HG03196 (cell line): ENCODE data around the gene PARS2.
A peak's percentile ranks its signal among the peaks of the same experiment; 100 is the strongest.
"Not testable (repeated sequence)": the region's sequence is repeated elsewhere in the genome, so short reads cannot be mapped to it uniquely, and the experiment has no call there.

Experiments used
- ATAC-seq: cut with Tn5 transposase; IDR thresholded peaks from one replicate; pipeline ENCODE4 v1.9.1; 2021; ENCODE audit not compliant: unreplicated experiment

The PARS2 gene

DNA sequence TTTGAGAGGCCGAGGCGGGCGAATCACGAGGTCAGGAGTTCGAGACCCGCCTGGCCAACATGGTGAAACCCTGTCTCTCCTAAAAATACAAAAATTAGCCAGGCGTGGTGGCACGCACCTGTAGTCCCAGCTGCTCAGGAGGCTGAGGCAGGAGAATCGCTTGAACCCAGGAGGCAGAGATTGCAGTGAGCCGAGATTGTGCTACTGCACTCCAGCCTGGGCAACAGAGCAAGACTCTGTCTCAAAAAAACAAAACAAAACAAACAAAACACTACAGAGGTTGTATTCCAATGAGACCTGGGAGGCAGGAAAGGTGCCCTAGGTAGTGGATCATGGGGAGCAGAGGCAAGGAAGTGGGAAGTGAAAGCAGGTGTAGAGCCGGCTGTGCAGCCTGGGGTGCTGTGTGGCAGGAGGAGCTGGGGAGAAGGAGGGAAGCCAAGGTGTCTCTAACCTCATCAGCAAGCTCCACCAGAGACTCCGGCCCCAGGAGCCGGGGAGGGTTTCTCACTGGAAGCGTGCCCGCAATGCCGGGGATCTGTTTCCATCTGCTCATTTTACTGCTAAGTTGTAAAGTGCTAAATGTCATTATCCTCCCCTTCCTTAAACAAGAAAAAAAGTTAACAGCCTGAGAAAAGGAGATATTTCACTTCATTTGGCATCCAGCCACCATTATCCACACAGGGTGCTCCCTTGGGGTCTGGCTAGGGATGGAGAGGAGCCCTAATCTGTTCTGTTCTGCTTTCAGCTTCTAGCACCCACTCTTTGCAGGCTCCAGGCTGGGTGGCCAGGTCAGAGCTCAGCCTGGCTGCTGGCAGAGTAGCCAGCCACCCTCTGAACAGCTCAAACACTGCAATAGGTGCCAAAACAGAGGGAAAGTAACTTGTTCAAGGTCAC, 11.8 kb upstream of the PARS2 start:
- not testable (repeated sequence) for ATAC-seq

DNA sequence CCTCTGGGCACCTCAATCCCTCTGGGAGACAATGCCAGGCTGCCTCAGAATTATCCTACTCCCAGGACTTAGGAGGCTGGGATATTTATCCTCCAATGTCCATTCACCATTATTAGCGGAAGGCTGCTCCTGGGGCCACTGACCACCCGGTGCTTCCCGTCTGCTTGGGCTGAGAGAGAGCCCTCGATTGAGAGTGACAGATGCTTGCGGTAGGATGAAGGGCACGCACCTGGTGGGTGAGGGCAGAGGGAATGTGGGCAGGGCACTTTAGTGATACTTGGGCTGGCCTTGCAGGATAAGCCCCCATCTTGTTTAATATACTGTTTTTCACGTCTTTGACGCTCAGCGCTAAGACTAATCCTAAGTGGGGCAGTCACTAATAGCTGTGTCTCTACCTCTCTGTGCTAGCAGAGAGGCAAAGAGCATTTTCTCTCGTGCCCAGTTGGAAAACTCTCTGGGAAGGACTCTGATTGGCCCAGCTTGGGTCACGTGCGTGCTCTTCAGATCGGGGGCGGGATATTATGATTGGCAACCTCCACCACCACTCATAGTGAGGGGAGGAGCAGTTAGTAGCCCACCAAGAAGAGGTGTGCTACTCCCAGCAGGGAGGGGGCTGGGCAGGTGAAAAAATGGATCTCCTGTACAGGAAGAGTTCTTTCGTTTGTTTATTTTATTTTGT, 10.6 kb upstream of the PARS2 start:
- ATAC-seq = no peak

DNA sequence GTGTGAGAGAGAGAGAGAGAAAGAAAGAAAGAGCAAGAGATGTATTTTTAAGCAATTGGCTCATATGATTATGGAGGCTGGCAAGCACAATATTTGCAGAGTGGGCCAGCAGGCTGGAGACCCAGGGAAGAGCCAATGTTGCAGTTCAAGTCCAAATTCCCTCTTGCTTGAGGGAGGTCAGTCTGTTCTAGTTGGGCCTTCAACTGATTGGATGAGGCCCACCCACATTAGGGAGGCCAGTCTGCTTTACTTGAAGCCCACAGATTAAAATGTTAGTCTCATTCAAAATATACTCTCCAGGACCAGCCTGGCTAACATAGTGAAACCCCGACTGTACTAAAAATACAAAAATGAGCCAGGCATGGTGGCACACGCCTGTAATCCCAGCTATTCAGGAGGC, 8.6 kb upstream of the PARS2 start:
- no peak for ATAC-seq

DNA sequence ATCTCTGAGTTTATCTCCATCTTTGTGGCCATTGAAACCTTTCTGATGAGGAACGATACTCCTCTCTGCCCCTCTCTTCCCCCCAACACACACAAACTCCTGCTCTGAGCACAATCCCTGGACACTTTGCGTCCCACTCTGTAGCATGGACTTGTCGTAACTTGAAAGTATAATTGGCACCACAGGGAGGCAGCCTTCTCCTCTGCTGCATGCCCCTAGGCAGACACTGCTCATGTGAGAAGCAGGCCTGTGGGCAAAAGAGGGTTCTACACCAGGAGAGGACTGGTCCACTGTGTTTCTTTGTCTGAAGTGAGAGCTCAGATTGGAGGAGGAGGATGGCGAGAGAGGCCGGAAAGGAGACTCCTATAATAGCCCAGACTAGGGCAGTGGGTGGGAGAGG, 3.8 kb upstream of the PARS2 start:
- ATAC-seq = no peak

DNA sequence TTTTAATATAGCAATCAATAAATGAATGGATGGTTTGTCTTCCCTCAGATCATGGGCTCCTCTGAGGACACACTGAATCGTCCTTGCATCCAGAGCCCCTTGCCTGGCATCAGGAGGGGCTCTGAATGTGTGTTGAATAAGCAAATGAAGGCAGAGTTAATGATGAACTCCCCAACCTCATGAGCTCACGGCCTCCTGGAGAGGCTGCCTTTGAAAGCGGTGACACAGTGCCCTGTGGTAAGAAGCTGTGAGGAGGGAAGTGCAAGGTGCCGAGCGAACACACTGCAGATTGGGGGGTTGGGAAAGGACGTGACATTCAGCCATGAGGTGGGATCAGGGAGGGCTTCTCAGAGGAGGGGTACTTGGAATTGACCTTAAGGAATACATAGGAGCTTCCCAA, 3.2 kb upstream of the PARS2 start:
- ATAC-seq = no peak

DNA sequence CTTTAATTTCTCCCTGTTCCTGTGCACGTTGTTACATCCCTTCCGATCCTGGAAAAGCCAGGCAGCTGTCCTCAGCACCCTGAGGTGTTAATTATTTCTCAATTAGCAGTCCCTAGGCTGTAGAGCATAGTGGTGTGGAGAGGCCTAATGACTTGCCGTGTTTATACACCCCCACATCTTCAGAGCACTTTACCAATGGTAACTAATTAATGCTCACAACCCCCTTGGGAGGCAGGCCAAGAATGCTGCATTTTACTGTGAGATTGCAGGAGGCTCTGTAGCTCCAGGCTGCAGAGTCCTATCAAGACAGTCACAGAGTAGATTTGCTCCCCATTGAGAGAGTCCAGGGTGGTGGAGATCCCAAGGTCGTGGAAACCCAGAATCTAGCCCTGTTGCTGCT, 2.4 kb upstream of the PARS2 start:
- no peak for ATAC-seq

DNA sequence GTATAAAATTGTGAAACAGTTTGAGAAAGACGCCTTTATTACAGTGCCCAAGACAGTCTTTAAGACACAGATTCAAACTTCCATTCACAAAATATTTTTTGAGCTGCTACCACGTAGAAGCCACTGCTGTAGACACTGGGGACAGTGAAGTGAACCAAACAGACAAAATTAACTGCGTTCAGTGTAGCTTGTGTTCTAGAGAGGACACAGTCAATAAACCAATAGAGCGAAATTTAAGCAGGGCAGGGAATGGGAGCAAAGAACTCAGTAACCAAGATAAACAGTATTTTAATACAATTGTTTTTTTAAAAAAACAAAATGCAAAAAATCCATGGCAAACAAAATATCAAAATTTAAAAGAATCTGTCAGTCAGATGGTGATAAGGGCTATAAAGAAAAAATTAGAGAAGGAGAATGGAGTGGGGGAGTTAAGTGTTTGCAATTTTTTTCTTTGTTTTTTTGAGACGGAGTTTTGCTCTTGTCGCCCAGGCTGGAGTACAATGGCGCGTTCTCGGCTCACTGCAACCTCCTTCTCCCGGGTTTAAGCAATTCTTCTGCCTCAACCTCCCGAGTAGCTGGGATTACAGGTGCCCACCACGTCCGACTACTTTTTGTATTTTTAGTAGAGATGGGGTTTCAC, 719 bp upstream of the PARS2 start:
- ATAC-seq = peak; percentile 6

DNA sequence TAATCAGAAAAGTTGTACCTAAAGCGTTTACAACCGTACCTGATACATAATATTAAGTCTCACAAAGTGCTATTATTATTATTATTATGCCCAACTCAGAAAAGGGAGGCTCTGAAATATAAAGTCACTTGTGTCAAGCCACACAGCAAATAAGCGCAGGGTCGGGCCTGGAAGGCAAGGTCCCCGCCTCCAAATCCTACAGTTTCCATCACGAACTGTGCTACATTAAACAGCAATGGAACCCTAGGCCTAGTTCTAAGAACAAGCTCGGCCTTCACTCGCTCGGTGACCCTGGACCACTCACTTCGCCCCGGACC, 549 bp downstream of the PARS2 start:
- ATAC-seq = no peak

DNA sequence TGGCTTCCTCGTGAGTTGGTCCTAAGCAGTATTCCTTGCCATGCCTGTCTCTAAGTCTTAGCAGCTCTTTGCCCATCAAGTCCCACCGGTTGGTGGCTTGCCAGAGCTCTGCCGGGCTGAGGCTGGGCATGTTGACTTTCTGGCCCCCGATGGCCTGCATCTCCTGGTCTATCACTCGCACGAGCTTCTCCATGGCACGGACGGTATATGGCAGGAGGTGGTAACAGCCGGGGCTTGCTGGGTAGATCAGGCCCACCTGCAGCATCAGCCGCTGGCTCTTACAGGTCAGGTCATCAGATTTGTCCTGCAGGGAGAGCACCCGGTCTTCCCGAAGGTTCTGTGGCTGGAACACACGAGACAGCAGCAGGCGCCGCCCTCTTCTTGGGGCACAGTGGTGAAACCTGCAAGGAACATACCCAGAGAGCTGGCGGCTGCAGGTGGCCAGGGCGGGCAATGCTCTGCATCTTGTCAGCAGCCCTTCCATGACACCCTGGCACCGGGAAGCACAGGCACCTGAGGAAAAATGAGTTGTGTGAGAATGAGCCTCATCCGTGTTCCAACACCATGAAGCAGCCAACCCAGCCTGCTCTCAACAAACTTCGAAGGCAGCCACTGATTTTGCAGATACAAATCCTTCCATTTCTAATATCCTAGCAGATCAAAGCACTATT, 5.5 kb downstream of the PARS2 start:
- no peak for ATAC-seq

DNA sequence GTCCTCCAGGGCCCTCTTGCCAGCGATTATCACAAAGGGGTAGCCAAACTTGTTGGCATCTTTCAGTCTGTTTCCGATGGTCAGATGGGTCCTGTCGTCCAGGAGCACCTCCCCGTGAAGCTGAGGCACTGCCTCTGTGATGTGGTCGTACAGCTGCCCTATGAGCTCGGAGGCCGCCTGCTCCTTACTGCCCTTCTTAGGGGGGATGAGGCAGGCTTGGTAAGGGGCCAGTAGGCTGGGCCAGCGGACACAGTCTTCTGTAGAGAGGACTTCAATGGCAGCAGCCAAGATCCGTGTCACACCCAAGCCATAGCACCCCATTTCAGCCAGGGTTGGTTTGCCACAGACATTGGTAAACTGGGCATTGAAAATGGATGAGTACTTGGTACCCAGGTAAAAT, 6.5 kb downstream of the PARS2 start:
- no peak for ATAC-seq

DNA sequence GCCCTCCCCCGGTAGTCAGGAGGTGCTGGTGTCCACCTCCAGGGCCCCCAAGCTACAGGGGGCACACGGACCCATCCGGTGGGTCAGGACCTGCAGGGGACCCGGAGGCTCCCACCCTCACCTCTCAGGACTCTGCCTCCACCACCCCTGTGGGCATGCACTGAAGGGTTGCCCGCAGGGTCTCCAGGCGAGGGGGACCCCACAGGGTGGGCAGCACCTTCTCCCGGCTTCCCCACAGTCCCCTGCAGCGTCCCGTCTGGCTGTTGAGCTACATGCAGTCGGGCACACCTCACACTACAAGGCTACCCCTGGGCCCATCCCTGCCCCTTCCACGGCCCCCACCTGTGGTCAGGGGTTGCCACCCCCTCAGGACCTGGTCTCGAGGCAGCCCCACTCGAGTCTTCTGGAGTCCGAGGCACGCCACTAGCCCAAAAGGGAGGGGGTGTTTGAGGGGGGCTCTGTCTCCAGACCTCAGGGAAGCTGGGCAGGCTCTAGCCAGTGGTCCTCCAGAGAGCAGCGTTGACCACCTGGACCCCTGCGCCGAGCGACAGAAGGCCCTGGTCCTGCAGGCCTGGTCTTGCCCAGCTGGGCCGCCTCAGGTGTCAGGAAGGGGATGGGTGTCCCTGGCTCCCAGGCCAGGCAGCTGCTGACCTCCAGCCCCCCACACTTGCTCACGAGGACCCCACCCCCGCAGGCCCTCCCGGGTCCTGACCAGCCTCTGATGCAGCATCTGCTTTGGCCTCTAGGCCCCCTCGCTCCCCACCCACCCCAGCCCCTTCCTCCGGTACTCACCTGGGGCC, 9.6 kb downstream of the PARS2 start:
- no peak for ATAC-seq

DNA sequence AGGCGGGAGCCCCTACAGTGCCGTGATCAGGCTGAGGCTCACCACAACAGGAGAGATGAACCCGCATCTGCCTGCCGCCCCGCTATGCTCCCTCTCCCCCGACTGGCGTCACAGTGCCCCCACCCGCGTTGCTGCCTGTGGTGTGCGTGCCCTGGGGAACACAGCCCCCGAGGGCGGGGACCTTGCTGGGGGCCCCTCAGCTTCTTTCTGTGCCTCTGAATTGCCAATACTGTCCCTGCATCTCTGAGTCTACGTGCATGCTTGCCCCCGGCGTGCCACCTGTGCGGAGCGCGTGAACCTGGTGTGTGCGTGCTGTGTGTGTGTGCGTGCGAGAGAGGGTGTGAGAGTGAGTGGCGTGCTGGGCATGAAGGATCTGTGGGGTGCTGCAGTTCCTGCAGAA, 10.3 kb downstream of the PARS2 start:
- ATAC-seq = no peak

DNA sequence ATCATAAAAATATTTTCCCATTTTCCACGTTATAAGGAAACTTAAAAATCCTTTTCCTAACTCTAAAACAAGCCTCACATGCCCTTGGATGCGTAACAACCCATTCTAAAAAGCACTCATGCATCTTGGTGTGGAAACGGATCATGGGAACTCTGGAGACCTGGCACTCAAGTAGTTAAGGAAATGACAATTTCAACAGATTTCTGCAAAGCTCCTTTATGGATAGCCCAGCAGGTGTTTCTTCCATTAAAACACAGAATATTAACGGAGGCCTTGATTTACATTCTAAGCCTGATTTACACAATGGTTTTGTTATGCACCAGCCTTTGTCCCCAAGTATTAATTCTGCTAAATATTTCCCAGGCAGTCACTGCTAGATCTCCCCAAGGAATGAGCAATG, 12.9 kb downstream of the PARS2 start:
- ATAC-seq = no peak

DNA sequence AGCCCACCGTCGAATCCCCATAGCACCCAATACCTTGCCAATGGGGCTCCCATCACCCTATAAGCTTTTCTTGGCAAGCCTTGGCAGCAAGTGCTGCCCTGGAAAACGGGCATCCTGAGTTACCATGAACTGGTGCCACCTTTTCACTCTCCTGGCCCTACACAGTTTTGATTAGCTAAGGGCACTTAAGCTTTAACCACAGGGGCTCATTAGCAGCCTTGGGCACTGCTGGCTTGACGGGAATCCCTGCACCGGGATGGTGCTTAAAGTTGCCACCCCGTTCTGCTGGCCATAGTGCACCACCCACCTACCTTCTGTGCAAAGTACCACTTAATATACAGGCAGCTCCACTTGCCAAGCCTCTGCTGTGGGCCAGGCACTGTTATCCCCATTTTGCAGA, 13.7 kb downstream of the PARS2 start:
- ATAC-seq = no peak

DNA sequence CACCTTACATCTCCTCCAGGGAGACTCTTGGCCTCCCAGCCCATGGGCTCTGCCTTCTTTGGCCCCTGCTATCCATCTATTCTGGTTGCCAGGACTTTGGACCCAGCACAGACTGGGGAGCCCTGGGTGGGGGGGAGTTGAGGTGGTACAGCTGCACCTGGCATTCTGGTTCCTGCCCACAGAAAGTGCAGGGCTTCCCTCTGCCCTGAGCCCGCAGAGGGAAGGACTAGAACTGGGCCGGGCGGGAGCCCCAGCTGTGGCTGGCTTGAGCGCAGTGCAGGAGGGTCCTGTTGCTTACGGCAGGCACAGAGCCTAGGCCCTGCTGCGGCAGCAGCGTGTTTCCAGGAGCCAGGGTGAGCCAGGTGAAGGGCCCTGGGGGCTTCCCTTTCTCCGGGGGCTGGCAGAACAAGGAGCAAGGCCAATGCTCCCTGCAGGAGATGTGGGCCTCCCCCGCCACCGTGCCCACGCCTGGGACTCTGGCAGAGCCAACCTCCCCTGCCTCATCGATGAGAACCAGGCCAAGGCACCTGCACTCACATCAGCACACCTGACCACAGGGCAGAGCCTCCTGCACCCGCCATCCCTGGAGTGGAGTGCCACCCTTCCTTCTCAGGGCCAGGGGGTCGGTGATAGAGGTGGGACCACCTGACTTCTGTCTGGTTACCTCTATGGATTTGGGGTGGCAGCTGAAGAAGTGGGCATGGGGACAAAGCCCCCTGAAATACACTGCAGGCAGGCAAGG, 16.1 kb downstream of the PARS2 start:
- no peak for ATAC-seq

DNA sequence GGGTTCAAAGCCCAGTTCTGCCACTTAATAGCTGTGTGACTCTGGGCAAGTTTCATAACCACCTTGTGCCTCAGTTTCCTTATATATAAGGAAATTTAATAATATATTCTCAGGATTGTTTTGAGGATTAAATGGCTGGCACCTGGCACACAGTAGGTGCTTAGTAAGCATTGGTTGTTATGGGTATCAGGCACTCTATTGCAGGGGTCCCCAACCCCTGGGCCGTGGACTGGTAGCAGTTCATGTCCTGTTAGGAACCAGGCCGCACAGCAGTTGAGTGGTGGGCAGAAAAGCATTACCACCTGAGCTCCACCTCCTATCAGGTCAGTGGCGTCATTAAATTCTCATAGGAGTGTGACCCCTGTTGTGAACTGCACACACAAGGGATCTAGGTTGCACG, 18.5 kb downstream of the PARS2 start:
- ATAC-seq = no peak

DNA sequence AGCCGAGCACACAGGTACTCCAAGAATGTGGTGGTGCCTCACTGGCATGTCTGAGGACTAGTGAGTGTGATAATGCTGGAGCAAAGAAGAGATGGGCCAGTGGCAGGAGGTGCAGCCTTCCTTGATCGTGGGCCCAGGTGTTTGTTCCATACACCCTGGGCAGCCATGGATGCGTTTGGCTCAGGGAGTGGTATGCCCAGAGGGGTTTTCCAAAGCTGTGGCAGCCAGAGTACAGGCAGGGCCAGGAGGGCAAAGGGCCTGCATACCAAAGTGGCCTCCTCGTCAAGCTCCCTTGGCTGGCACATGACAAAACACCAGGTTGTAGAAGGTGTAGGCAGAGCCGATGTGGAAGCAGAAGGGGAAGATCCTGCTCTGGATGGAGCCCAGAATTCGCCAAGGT, 19.0 kb downstream of the PARS2 start:
- no peak for ATAC-seq

DNA sequence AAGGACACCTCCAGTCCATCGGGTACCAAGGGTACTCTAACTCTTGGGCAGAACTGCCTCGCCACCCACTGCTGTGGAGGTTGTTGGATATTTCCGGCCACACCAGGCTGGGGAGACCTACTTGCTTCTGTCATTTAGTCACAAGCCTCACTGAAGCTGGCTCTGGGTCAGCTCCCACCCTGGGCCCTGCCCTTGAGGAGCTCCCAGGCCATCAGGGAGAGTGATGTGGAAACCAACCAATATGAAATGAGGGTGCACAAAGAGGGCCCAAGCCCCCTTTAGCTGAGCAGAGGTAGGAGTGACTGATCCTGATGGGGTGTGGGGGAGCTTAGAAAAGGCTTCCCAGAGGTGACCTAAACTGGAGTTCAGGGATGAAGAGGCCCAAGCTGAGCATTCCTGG, 19.6 kb downstream of the PARS2 start:
- ATAC-seq = no peak

DNA sequence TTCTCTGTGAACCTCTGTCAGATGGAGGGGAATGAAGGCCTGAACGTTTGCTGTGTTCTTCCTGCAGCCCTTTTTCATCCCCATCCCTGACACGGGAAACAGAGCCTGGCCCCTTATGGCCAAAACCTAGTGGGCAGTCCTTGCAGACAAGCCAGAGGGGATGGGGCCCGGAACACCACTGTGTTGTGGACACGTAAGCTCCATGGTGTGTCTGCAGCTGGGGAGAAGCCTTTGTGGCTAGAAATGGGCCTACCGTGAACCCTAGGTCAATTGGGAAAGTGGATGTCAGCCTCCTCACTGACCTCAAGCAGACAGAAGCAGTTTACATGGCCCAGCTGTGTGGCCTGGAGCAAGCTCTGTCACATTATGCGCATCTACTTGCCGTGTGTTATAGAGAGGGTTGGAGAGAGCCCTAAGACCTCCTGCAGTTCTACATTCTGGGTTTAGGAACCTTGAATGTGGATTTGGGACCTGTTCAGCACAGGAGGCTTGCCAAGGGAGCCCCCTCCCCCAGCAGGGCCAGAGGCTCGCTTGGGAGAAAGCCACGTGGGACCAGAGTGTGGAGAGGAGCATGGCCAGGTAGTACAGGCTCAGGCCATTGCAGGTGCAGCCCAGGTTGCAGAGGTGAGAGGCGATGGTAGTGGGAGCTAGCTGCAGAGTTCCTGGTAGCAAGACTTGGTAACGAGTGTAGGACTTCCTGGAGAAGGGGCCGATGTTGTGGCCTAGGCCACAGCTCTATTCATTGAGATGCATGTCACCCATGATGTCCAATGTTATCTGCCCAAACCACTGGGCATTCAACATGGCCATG, 20.7 kb downstream of the PARS2 start:
- ATAC-seq = no peak
